ENCODE results near the gene GRM5.
A peak's percentile ranks its signal among the peaks of the same experiment; 100 is the strongest.

GRM5 gene

GRCh38 chr11:88831303-88831890 lies 234.4 kb downstream of the GRM5 start:
- DNase-seq = no peak

GRCh38 chr11:88827018-88827676 lies 238.6 kb downstream of the GRM5 start:
- DNase-seq = no peak

GRCh38 chr11:88819616-88820015 lies 246.2 kb downstream of the GRM5 start:
- no peak for DNase-seq

GRCh38 chr11:88818978-88819377 lies 246.8 kb downstream of the GRM5 start:
- DNase-seq = no peak

GRCh38 chr11:88815505-88815904 lies 250.3 kb downstream of the GRM5 start:
- no peak for DNase-seq

GRCh38 chr11:88814076-88814475 lies 251.7 kb downstream of the GRM5 start:
- DNase-seq = no peak

GRCh38 chr11:88813233-88813915 lies 252.4 kb downstream of the GRM5 start:
- DNase-seq = no peak

- DNase-seq = no peak
Observed at GRCh38 chr11:88810420-88811097, 255.2 kb downstream of the GRM5 start.

- no peak for DNase-seq
Observed at GRCh38 chr11:88809126-88809525, 256.7 kb downstream of the GRM5 start.

- DNase-seq = no peak
Observed at GRCh38 chr11:88807349-88807748, 258.4 kb downstream of the GRM5 start.

- DNase-seq = no peak
Observed at GRCh38 chr11:88806410-88806809, 259.4 kb downstream of the GRM5 start.

- peak; percentile 18 to 60 for DNase-seq
Observed at GRCh38 chr11:88801484-88802123, 264.2 kb downstream of the GRM5 start.

GRCh38 chr11:88799771-88800500 lies 265.8 kb downstream of the GRM5 start:
- no peak for DNase-seq

GRCh38 chr11:88790182-88790581 lies 275.6 kb downstream of the GRM5 start:
- no peak for DNase-seq

GRCh38 chr11:88779577-88779976 lies 286.2 kb downstream of the GRM5 start:
- DNase-seq = no peak

- DNase-seq = no peak
Observed at GRCh38 chr11:88770475-88771079, 295.2 kb downstream of the GRM5 start.

GRCh38 chr11:88744140-88744539 lies 321.6 kb downstream of the GRM5 start:
- DNase-seq = no peak

- no peak for DNase-seq
Observed at GRCh38 chr11:88739524-88739923, 326.3 kb downstream of the GRM5 start.

GRCh38 chr11:88709567-88709966 lies 356.2 kb downstream of the GRM5 start:
- peak in 1 of 2 experiments; percentile 7 for DNase-seq

GRCh38 chr11:88704485-88704884 lies 361.3 kb downstream of the GRM5 start:
- DNase-seq = no peak

- DNase-seq = no peak
Observed at GRCh38 chr11:88701816-88702215, 364.0 kb downstream of the GRM5 start.

GRCh38 chr11:88697139-88697538 lies 368.6 kb downstream of the GRM5 start:
- peak; percentile 20 to 59 for DNase-seq

Measured in NCI-H526 (cell line).